Thyroid gland (tissue), 4 donors: ENCODE data around the gene NR4A3. TPM values are rescaled to one million over a fixed set of nuclear protein-coding genes. Genes with fewer than 3 reads are reported as not detected.

Experiments used
- DNase-seq, 2 donors: peaks; one replicate each; pipeline ENCODE4 v3.0.0-alpha.2; 2019
- H3K27ac ChIP-seq, 3 donors: fragments of 200-600 bp; sonication (generic); 1 replicate in 2 of 3; 2 replicates in 1 of 3; pipeline ENCODE4 v1.5.1; 2016 to 2019; ENCODE audit warnings: mild to moderate bottlenecking in 1 of 3, moderate library complexity in 1 of 3
- H3K27me3 ChIP-seq: fragments of 200-600 bp; sonication (generic); one replicate; pipeline ENCODE4 v1.5.1; 2019
- H3K36me3 ChIP-seq, 2 donors: fragments of 200-600 bp; sonication (generic); one replicate each; pipeline ENCODE4 v1.5.1; 2016 to 2019
- H3K4me1 ChIP-seq, 2 donors: fragments of 200-600 bp; sonication (generic); one replicate each; pipeline ENCODE4 v1.5.1; 2017 to 2019
- H3K4me3 ChIP-seq, 3 donors: fragments of 200-600 bp; sonication (generic); replicated peaks in 1 of 3; 1 replicate in 2 of 3; 2 replicates in 1 of 3; pipeline ENCODE4 v1.5.1; 2016; ENCODE audit warnings: mild to moderate bottlenecking in 1 of 3
- H3K9me3 ChIP-seq: fragments of 200-600 bp; sonication (generic); one replicate; pipeline ENCODE4 v1.5.1; 2017
- POLR2A ChIP-seq, 2 donors: fragments of 450-650 bp; IDR thresholded peaks; one replicate each; pipeline ENCODE4 v1.6.1; 2017; ENCODE audit warnings: antibody characterized with exemption in 2 of 2, mild to moderate bottlenecking in 2 of 2, moderate library complexity in 1 of 2
- WGBS, 2 donors: methylation state at CpG; one replicate each; pipeline ENCODE4 v1.1.5; 2017; 5-methylcytosine and 5-hydroxymethylcytosine counted together
- intact Hi-C: fragments of 100-400 bp; cut with DNase I; formaldehyde crosslinking; loops from one replicate; pipeline ENCODE4 v1.15.1; 2023
- total RNA-seq, 4 donors: library from RNA; depleted of rRNA; stranded (reverse); fragments of >200 nt; gene quantifications; one replicate each; pipeline ENCODE4 v1.2.3, GENCODE V29; 2016
- TF ChIP-seq, protein P1 (sequence below), 6 experiments: fragments of 200-600 bp in 3 of 6; fragments of 450-650 bp in 3 of 6; sonication (generic) in 3 of 6; IDR thresholded peaks; one replicate each; pipeline ENCODE4 v1.5.1; 2016 to 2019; ENCODE audit warnings: antibody characterized with exemption in 6 of 6, mild to moderate bottlenecking in 2 of 6, inconsistent platforms in 1 of 6, moderate library complexity in 1 of 6

Gene NR4A3
- total RNA-seq, 4 donors from 2014 or later = 1.7 to 4.8 (median 2.3) TPM

DNA sequence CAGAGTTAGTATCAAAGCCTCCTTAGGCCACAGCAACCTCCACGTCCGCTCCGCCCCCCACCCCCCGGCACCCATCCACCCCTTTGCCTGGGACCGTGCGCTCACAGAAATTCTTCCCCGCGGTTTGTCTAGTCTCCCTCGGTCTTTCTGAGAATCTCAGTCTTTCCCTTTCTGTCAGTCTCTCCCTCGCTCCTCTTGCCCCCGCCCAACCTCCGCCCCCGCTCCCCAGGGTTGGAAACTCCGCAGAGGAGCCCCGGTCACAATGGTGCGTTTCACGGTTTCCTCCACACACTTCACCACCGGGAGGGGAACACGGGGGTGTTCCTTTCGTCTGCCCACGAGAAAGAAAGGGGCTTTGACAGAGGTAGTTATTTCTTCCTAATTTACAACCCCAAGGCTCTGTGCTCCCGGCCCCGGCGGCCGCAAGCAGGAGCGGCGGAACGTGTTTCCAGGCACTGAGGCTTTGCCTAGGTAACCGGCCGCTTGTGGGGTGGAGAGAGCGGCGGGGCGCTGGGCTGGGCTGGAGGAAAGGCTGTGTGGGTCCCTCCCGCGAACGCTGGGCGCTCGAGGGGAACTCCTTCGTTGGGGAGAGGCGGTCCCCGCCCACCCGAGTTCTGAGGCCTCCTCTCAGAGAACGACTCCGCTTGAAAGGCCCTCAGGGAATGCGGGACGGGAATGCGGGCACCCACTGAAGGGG lies 2.1 kb downstream of the NR4A3 start:
- intact Hi-C loops = no loop called here
- Histone ChIP-seq H3K27ac (peak overlapping the region in 1 of 3 donors; percentile 100), H3K9me3 (no peaks in the 10 kb centered on the region), H3K4me3 (peak overlapping the region; percentile 18 to 92 (median 24)), H3K27me3 (no peaks in the 10 kb centered on the region), H3K4me1 (peaks cover 14 to 17% of the 10 kb centered on the region in 2 donors), H3K36me3 (no peaks in the 10 kb centered on the region)
- peak in 1 of 2 donors; percentile 25 for TF ChIP-seq POLR2A (IDR thresholded peaks at IDR 0.05)
- TF ChIP-seq, protein P1, sequence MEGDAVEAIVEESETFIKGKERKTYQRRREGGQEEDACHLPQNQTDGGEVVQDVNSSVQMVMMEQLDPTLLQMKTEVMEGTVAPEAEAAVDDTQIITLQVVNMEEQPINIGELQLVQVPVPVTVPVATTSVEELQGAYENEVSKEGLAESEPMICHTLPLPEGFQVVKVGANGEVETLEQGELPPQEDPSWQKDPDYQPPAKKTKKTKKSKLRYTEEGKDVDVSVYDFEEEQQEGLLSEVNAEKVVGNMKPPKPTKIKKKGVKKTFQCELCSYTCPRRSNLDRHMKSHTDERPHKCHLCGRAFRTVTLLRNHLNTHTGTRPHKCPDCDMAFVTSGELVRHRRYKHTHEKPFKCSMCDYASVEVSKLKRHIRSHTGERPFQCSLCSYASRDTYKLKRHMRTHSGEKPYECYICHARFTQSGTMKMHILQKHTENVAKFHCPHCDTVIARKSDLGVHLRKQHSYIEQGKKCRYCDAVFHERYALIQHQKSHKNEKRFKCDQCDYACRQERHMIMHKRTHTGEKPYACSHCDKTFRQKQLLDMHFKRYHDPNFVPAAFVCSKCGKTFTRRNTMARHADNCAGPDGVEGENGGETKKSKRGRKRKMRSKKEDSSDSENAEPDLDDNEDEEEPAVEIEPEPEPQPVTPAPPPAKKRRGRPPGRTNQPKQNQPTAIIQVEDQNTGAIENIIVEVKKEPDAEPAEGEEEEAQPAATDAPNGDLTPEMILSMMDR (IDR thresholded peaks at IDR 0.05) = no peak
- peak; percentile 51 for DNase-seq
- 1 to 2% methylated on average over 29 to 38 of the region's 47 CpGs for WGBS, 2 donors

DNA sequence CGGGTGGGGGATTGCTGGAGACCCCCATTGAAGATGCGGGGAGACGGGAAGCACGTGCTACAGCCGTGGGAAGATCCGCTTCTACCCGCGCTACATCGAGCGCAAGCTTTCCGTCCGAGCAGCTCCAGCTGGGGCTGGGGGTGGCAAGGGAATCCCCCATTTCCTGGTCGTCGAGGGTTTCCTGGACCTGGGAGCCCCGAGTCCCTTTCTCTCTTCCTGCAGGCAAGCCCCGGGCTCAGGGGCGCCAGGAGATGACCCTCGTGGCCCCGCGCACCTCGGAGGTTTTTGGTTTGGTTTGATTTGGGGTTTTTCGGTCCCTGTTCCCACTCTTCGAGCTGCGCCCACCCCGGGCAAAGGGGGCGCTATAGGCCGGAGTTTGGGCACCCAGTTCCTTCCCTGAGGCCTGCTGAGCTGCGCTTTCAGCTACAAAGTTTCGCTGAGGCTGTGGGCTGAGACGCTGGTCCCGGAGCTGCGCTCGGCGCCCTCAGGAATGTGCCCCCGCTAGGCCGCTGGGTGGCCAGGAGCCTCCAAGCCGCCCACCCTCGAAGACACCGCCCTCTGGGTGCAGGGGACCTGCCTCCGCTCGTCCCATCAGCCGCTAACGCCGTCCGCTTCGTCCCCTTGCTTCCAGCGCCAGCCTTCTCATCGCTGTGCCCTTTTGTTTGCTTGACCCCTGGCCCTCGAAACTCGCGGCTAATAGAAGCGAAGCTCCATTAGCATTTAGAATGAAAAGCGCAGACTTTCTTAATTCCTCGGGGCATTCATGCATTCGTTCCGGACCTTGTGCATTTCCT lies 2.9 kb downstream of the NR4A3 start:
- peak; percentile 29 to 42 for DNase-seq
- no peak for TF ChIP-seq POLR2A (IDR thresholded peaks at IDR 0.05)
- TF ChIP-seq, protein P1 (IDR thresholded peaks at IDR 0.05) = peak in 4 of 6 experiments; percentile 25 to 37 (median 36)
- no peaks in the 10 kb centered on the region for H3K27me3 ChIP-seq
- peak overlapping the region in 1 of 3 donors; percentile 100 for H3K27ac ChIP-seq
- H3K4me3 ChIP-seq = peak overlapping the region in 2 of 3 donors; percentile 24 to 92
- WGBS, 2 donors = 13 to 21% methylated on average over 26 to 36 of the region's 56 CpGs
- intact Hi-C loops = loop anchor here (5.0 kb wide), 1 partner anchor 78 kb away; no protein-coding TSS in a partner anchor
- peaks cover 13 to 15% of the 10 kb centered on the region in 2 donors for H3K4me1 ChIP-seq
- no peaks in the 10 kb centered on the region for H3K9me3 ChIP-seq
- no peaks in the 10 kb centered on the region for H3K36me3 ChIP-seq

DNA sequence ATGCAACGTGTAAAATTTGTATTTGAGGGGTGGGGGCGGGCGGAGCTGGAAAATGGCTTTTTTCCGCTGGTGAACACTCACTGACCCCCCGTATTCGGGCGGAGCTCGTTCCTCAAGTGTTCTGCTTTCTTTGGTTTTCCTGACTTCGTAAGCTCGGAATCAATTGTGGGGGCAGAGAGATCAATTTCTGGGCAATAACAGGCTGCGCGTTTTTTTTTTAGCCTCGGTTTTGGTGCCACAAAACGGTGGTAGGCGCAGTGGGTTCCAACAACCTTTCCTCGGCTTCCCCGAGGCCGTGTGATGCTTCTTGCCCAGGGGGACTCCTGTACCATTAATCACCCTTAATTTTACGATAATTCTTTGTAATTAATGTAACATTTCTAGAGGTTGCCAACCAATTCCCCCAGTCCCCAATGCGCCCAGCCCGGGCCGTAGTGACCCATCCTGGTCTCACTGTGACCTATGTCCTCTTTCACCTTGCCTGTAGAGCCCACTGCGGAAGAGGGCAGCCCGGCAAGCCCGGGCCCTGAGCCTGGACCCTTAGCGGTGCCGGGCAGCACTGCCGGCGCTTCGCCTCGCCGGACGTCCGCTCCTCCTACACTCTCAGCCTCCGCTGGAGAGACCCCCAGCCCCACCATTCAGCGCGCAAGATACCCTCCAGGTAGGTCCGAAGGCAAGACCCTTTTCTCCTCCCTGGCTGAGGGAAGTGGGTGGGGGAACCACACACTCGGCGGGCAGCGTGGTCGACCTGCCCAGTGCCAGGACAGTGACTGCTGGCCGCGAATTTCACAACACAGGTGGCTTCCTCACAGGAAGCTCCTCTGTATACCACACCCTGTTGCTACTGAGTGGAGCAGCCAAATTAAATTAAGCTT lies 3.7 kb downstream of the NR4A3 start:
- Histone ChIP-seq H3K9me3 (no peaks in the 10 kb centered on the region), H3K36me3 (no peaks in the 10 kb centered on the region), H3K27ac (no peak overlapping the region), H3K4me3 (no peak overlapping the region), H3K4me1 (peaks cover 13 to 15% of the 10 kb centered on the region in 2 donors), H3K27me3 (no peaks in the 10 kb centered on the region)
- 50 to 55% methylated on average over 41 to 44 of the region's 44 CpGs for WGBS, 2 donors
- intact Hi-C loops = loop anchor here (5.0 kb wide), 1 partner anchor 77 kb away; no protein-coding TSS in a partner anchor
- TF ChIP-seq POLR2A (IDR thresholded peaks at IDR 0.05) = no peak
- TF ChIP-seq, protein P1 (IDR thresholded peaks at IDR 0.05) = no peak
- no peak for DNase-seq

DNA sequence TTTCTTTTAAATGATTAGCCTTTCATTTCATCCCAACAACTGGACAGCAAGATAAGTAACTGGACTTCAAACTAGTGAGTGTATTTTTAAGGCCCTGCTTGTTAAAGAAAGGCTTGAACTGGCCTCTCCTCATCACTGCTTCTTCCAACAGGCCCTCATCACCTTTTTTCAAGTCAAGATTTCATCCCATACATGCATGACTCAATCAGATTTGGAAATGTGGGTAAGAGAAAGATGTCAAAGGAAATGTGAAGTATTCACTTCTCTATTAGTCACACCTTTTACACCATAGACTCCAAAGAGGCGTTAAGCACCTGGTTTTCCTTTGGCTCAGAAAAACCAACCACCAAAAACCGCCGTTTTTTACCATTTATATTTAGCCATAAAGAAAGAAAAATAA lies 4.9 kb downstream of the NR4A3 start:
- Histone ChIP-seq H3K9me3 (no peaks in the 10 kb centered on the region), H3K36me3 (no peaks in the 10 kb centered on the region), H3K27ac (no peak overlapping the region), H3K27me3 (no peaks in the 10 kb centered on the region), H3K4me3 (no peak overlapping the region), H3K4me1 (peaks cover 13 to 15% of the 10 kb centered on the region in 2 donors)
- intact Hi-C loops = loop anchor here (5.0 kb wide), 1 partner anchor 76 kb away; no protein-coding TSS in a partner anchor
- TF ChIP-seq, protein P1 (IDR thresholded peaks at IDR 0.05) = no peak
- no peak for TF ChIP-seq POLR2A (IDR thresholded peaks at IDR 0.05)
- WGBS, 2 donors = 94% methylated on average over 3 of the region's 3 CpGs
- DNase-seq = no peak
